ENCODE data around the gene FBXL17.

FBXL17 gene

DNA sequence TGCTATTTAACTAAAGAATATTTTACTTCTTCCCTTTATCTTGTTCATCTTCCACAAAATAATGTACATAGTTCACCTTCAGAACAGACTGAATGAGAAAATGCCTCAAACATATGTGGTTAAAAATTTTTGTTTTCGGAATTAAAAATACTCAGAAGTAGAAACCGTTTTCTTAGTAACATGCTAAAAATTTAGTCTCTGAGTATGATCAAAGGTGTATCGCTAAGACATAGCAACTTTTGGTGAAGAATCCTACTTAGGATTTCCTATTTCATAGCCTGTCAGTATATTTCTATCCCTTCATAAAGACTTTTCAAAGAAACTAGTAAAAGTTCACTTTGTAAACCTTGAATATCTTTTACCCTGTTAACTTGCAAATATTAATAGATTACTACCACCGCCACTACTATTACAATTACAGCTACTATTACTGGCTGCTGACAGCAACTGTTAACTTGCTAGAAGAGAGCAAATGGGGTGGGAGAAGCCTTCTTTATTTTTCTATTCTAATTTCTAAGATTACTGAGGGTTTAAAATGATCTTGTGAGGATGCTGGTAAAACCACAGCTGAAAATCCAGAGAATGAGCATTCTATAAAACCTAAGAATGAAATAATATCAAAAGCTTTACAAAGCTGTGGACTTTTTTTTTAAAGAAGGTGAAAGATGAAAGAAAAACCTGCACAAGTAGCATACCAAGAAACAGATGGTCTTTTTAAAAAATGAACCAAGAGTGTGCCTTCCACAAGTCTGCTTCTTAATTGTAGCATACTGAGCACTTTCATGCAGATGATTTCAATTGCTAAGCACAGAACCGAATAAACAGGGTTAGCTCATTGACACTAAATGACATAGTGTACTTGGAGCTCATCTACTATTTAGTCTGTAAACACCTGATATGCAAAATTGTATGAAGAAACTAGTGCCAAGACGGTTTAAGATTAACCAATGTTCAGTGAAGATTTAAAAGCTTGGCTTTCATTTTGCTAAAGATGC lies 464.9 kb downstream of the FBXL17 start:
- Histone ChIP-seq H4K91ac (ENCODE audit: low read depth, low read length, poor library complexity) (no peak overlapping the region), H3K79me1 (ENCODE audit: low read depth, low read length) (no peaks in the 10 kb centered on the region), H2BK5ac (ENCODE audit: low read length) (no peak overlapping the region), H3K23ac (ENCODE audit: low read depth, low read length, poor library complexity) (no peak overlapping the region), H4K8ac (ENCODE audit: low read depth, low read length) (no peak overlapping the region), H2BK120ac (ENCODE audit: low read depth, low read length) (no peak overlapping the region), H3K27ac (replicated peaks; ENCODE audit: low read length) (no peak overlapping the region), H2BK12ac (ENCODE audit: low read length) (no peak overlapping the region), H2AFZ (ENCODE audit: low read length) (no peak overlapping the region), H3K9me3 (replicated peaks in 1 of 2; ENCODE audit: control insufficient read depth in 2 of 2, insufficient read depth in 1 of 2, low read depth in 1 of 2, low read length in 2 of 2) (no peaks in the 10 kb centered on the region), H3K4me1 (ENCODE audit: control insufficient read depth in 2 of 2, insufficient read depth in 1 of 2, low read depth in 1 of 2, low read length in 2 of 2) (peaks cover 0 to 4% of the 10 kb centered on the region in 2 donors), H3K4me3 (ENCODE audit: low read length in 2 of 2) (no peak overlapping the region), H2BK15ac (ENCODE audit: low read length) (no peak overlapping the region), H3K27me3 (ENCODE audit: control insufficient read depth in 3 of 3, insufficient read depth in 3 of 3, low read depth in 1 of 3, low read length in 3 of 3) (no peaks in the 10 kb centered on the region), H3K4ac (ENCODE audit: low read length) (no peak overlapping the region), H3K36me3 (replicated peaks in 1 of 2; ENCODE audit: control insufficient read depth in 2 of 2, insufficient read depth in 2 of 2, low read length in 2 of 2) (no peaks in the 10 kb centered on the region), H2AK5ac (ENCODE audit: low read depth, low read length) (no peak overlapping the region), H3K14ac (ENCODE audit: low read length) (no peak overlapping the region), H3K9ac (ENCODE audit: low read depth, low read length, poor library complexity) (no peak overlapping the region), H3K18ac (ENCODE audit: low read length) (no peak overlapping the region), H3K4me2 (ENCODE audit: insufficient read depth, low read length, poor library complexity, severe bottlenecking) (no peak overlapping the region)
- no CpG with 5 or more reads among the region's 6 CpGs for WGBS, 2 donors (ENCODE audit: extremely low coverage in 2 of 2, insufficient read length in 2 of 2, insufficient replicate concordance in 1 of 2)
- no peak for DNase-seq (ENCODE audit: low spot score)

DNA sequence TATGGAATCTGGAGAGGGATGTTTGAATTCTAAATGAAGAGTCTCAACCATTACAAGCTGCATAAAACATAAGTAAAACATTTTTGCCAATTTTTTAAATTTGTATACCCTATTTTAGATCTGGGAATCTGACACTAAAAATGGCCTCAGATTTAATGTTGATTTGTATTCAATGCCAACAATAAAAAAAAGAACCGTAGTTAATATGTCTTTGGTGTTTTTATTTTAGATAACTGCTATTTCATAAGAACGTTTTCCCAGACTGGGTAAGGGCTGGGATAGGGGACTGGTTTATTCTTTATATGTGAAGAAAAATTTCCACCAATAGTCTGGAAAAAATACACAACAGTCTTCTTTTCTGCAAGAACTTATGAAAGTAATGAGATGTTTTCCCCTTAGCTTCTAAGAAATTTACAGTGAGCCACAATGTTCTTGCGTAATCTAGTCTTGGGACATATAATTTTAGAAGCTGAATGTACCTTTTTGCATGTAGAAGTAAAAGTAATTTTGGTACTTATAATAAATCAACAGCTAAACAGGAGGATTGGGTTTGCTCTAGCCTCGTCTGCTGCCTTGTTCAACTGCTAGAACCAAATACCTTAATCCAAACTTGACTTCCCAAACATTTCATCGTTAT lies 466.6 kb downstream of the FBXL17 start:
- Histone ChIP-seq H3K18ac (ENCODE audit: low read length) (no peak overlapping the region), H3K14ac (ENCODE audit: low read length) (no peak overlapping the region), H3K4me2 (ENCODE audit: insufficient read depth, low read length, poor library complexity, severe bottlenecking) (no peak overlapping the region), H4K91ac (ENCODE audit: low read depth, low read length, poor library complexity) (no peak overlapping the region), H3K4me1 (ENCODE audit: control insufficient read depth in 2 of 2, insufficient read depth in 1 of 2, low read depth in 1 of 2, low read length in 2 of 2) (peaks cover 0 to 2% of the 10 kb centered on the region in 2 donors), H2BK15ac (ENCODE audit: low read length) (no peak overlapping the region), H3K23ac (ENCODE audit: low read depth, low read length, poor library complexity) (no peak overlapping the region), H3K36me3 (replicated peaks in 1 of 2; ENCODE audit: control insufficient read depth in 2 of 2, insufficient read depth in 2 of 2, low read length in 2 of 2) (no peaks in the 10 kb centered on the region), H2BK5ac (ENCODE audit: low read length) (no peak overlapping the region), H3K27ac (replicated peaks; ENCODE audit: low read length) (no peak overlapping the region), H3K9me3 (replicated peaks in 1 of 2; ENCODE audit: control insufficient read depth in 2 of 2, insufficient read depth in 1 of 2, low read depth in 1 of 2, low read length in 2 of 2) (no peaks in the 10 kb centered on the region), H3K27me3 (ENCODE audit: control insufficient read depth in 3 of 3, insufficient read depth in 3 of 3, low read depth in 1 of 3, low read length in 3 of 3) (no peaks in the 10 kb centered on the region), H2AFZ (ENCODE audit: low read length) (no peak overlapping the region), H2BK12ac (ENCODE audit: low read length) (no peak overlapping the region), H4K8ac (ENCODE audit: low read depth, low read length) (no peak overlapping the region), H2BK120ac (ENCODE audit: low read depth, low read length) (no peak overlapping the region), H3K4me3 (ENCODE audit: low read length in 2 of 2) (no peak overlapping the region), H2AK5ac (ENCODE audit: low read depth, low read length) (no peak overlapping the region), H3K9ac (ENCODE audit: low read depth, low read length, poor library complexity) (no peak overlapping the region), H3K79me1 (ENCODE audit: low read depth, low read length) (no peaks in the 10 kb centered on the region), H3K4ac (ENCODE audit: low read length) (no peak overlapping the region)
- WGBS, 2 donors (ENCODE audit: extremely low coverage in 2 of 2, insufficient read length in 2 of 2, insufficient replicate concordance in 1 of 2) = no CpG with 5 or more reads among the region's 5 CpGs
- DNase-seq (ENCODE audit: low spot score) = no peak

DNA sequence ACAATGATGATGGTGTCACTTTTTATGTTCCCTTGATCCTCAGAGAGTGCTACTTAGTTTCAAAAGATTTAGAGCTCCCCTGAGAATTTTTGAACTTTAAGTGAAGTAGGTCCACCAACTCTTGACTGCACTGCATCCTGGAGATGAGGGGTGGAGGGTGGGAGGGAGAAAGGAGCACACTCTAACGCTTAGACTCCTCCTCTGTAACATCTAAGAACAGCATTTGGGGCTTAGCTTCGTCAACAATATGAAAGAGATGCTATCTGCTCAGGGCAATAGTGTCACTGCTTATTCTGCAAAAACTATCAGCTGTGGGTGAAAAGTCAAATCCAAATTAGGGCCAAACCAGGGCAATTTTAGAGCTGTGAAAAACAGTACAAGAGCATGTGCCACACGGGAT lies 468.4 kb downstream of the FBXL17 start:
- no peaks in the 10 kb centered on the region for H3K36me3 ChIP-seq (replicated peaks in 1 of 2; ENCODE audit: control insufficient read depth in 2 of 2, insufficient read depth in 2 of 2, low read length in 2 of 2)
- H2BK15ac ChIP-seq (ENCODE audit: low read length) = no peak overlapping the region
- H3K4me2 ChIP-seq (ENCODE audit: insufficient read depth, low read length, poor library complexity, severe bottlenecking) = no peak overlapping the region
- peaks cover 0 to 8% of the 10 kb centered on the region in 2 donors for H3K4me1 ChIP-seq (ENCODE audit: control insufficient read depth in 2 of 2, insufficient read depth in 1 of 2, low read depth in 1 of 2, low read length in 2 of 2)
- H4K8ac ChIP-seq (ENCODE audit: low read depth, low read length) = no peak overlapping the region
- H3K79me1 ChIP-seq (ENCODE audit: low read depth, low read length) = no peaks in the 10 kb centered on the region
- H2BK12ac ChIP-seq (ENCODE audit: low read length) = no peak overlapping the region
- H3K4ac ChIP-seq (ENCODE audit: low read length) = no peak overlapping the region
- no peak overlapping the region for H3K14ac ChIP-seq (ENCODE audit: low read length)
- H3K23ac ChIP-seq (ENCODE audit: low read depth, low read length, poor library complexity) = no peak overlapping the region
- H3K18ac ChIP-seq (ENCODE audit: low read length) = no peak overlapping the region
- H3K4me3 ChIP-seq (ENCODE audit: low read length in 2 of 2) = no peak overlapping the region
- no CpG with 5 or more reads among the region's 3 CpGs for WGBS, 2 donors (ENCODE audit: extremely low coverage in 2 of 2, insufficient read length in 2 of 2, insufficient replicate concordance in 1 of 2)
- DNase-seq (ENCODE audit: low spot score) = no peak
- no peak overlapping the region for H3K9ac ChIP-seq (ENCODE audit: low read depth, low read length, poor library complexity)
- H3K27ac ChIP-seq (replicated peaks; ENCODE audit: low read length) = no peak overlapping the region
- no peak overlapping the region for H2AK5ac ChIP-seq (ENCODE audit: low read depth, low read length)
- no peak overlapping the region for H2BK5ac ChIP-seq (ENCODE audit: low read length)
- no peaks in the 10 kb centered on the region for H3K27me3 ChIP-seq (ENCODE audit: control insufficient read depth in 3 of 3, insufficient read depth in 3 of 3, low read depth in 1 of 3, low read length in 3 of 3)
- no peak overlapping the region for H2BK120ac ChIP-seq (ENCODE audit: low read depth, low read length)
- H2AFZ ChIP-seq (ENCODE audit: low read length) = no peak overlapping the region
- no peaks in the 10 kb centered on the region for H3K9me3 ChIP-seq (replicated peaks in 1 of 2; ENCODE audit: control insufficient read depth in 2 of 2, insufficient read depth in 1 of 2, low read depth in 1 of 2, low read length in 2 of 2)
- H4K91ac ChIP-seq (ENCODE audit: low read depth, low read length, poor library complexity) = no peak overlapping the region

GRCh38 chr5:107900721-107901120 lies 481.2 kb downstream of the FBXL17 start:
- H2AK5ac ChIP-seq (ENCODE audit: low read depth, low read length) = no peak overlapping the region
- H2BK15ac ChIP-seq (ENCODE audit: low read length) = no peak overlapping the region
- no peak overlapping the region for H3K18ac ChIP-seq (ENCODE audit: low read length)
- H4K91ac ChIP-seq (ENCODE audit: low read depth, low read length, poor library complexity) = no peak overlapping the region
- H4K8ac ChIP-seq (ENCODE audit: low read depth, low read length) = no peak overlapping the region
- H3K27me3 ChIP-seq (ENCODE audit: control insufficient read depth in 3 of 3, insufficient read depth in 3 of 3, low read depth in 1 of 3, low read length in 3 of 3) = no peaks in the 10 kb centered on the region
- no peak overlapping the region for H2AFZ ChIP-seq (ENCODE audit: low read length)
- no peak overlapping the region for H3K4me3 ChIP-seq (ENCODE audit: low read length in 2 of 2)
- H3K9me3 ChIP-seq (replicated peaks in 1 of 2; ENCODE audit: control insufficient read depth in 2 of 2, insufficient read depth in 1 of 2, low read depth in 1 of 2, low read length in 2 of 2) = peaks cover 0 to 2% of the 10 kb centered on the region in 2 donors
- no peak overlapping the region for H2BK12ac ChIP-seq (ENCODE audit: low read length)
- H3K4me1 ChIP-seq (ENCODE audit: control insufficient read depth in 2 of 2, insufficient read depth in 1 of 2, low read depth in 1 of 2, low read length in 2 of 2) = peaks cover 0 to 2% of the 10 kb centered on the region in 2 donors
- H3K14ac ChIP-seq (ENCODE audit: low read length) = no peak overlapping the region
- H3K9ac ChIP-seq (ENCODE audit: low read depth, low read length, poor library complexity) = no peak overlapping the region
- no peak overlapping the region for H2BK120ac ChIP-seq (ENCODE audit: low read depth, low read length)
- H3K27ac ChIP-seq (replicated peaks; ENCODE audit: low read length) = no peak overlapping the region
- H2BK5ac ChIP-seq (ENCODE audit: low read length) = no peak overlapping the region
- H3K36me3 ChIP-seq (replicated peaks in 1 of 2; ENCODE audit: control insufficient read depth in 2 of 2, insufficient read depth in 2 of 2, low read length in 2 of 2) = no peaks in the 10 kb centered on the region
- H3K4me2 ChIP-seq (ENCODE audit: insufficient read depth, low read length, poor library complexity, severe bottlenecking) = no peak overlapping the region
- no peak overlapping the region for H3K4ac ChIP-seq (ENCODE audit: low read length)
- DNase-seq (ENCODE audit: low spot score) = no peak
- no CpG with 5 or more reads among the region's 3 CpGs for WGBS, 2 donors (ENCODE audit: extremely low coverage in 2 of 2, insufficient read length in 2 of 2, insufficient replicate concordance in 1 of 2)
- H3K23ac ChIP-seq (ENCODE audit: low read depth, low read length, poor library complexity) = no peak overlapping the region
- no peaks in the 10 kb centered on the region for H3K79me1 ChIP-seq (ENCODE audit: low read depth, low read length)
